ENCODE measurements around the gene DGUOK. TPM values are rescaled to one million over a fixed set of nuclear protein-coding genes. Genes with fewer than 3 reads are reported as not detected.
A peak's percentile ranks its signal among the peaks of the same experiment; 100 is the strongest.

Gene DGUOK
- total and polyA plus RNA-seq, 2 donors (not counting 1 experiment from before 2014, with no cell fraction given), result 54.3 to 93.7 TPM

DNA sequence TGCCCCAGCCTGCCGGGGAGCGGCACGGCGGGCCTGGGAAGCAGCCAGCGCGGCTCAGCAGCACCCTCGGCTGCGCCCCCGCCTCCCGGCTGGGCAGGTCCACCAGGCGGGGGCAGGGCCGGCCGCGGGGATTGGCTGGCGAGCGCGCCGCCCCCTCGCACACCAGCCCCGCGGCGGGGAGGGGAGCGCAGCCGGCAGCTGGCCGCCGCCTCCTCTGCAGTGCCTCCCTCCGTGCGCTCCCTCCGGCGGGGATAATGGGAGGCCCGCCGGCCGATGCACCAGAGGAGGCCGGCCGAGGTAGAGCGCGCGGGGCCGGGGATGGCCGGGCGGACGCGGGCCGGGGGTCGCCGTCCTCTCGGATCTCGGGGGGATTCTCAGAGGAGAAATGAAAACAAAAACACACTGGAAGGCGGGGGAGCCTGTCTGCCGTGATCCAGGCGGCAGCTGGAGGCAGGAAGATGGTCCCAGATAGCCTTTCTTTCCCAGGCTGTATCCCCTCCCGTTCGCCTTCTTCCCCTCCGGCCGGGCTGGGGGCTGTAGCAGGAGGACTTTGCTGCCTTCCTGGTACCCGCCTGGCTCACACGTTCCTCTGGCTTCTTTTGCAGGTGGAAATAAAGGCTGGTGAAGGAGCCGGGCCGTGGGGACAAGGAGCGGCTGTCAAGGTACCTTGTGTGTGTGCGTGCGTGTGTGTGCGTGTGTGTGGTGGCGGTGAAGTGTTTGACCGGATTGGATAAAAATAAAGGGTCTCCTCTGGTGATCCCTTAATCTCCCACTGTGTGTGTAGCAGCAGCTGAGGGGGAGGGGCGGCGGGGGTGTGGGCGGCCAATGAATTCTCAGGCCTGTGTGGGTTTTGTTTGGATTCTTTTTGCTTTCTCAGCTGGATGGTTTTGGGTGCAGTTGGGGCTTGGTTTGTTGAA is 76.1 kb downstream of the DGUOK start:
- Histone ChIP-seq H3K4me1 (ENCODE audit: control insufficient read depth, extremely low read depth, insufficient read depth, low read length) (peaks cover 39% of the 10 kb centered on the region), H3K27me3 (ENCODE audit: control insufficient read depth, insufficient read depth, low read length) (no peaks in the 10 kb centered on the region), H3K4me3 (replicated peaks in 1 of 4; ENCODE audit: control extremely low read depth in 1 of 4, insufficient read depth in 1 of 4, low read depth in 3 of 4, low read length in 4 of 4) (peak overlapping the region; percentile 57 to 75 (median 60)), H3K79me2 (ENCODE audit: control insufficient read depth, insufficient read depth, low read length) (peaks cover 8% of the 10 kb centered on the region), H2AFZ (ENCODE audit: low read length) (no peak overlapping the region), H3K9ac (ENCODE audit: insufficient read depth, low read length) (peak overlapping the region; percentile 57), H3K27ac (ENCODE audit: insufficient read depth, low read length) (peak overlapping the region; percentile 40), H3K9me3 (ENCODE audit: control insufficient read depth, insufficient read depth, low read depth, low read length) (no peaks in the 10 kb centered on the region), H3K4me2 (ENCODE audit: extremely low read depth, insufficient read depth, low read length) (peak overlapping the region; percentile 85), H4K20me1 (ENCODE audit: control insufficient read depth, extremely low read depth, insufficient read depth, low read length) (no peaks in the 10 kb centered on the region), H3K36me3 (ENCODE audit: control insufficient read depth, insufficient read depth, low read length) (no peaks in the 10 kb centered on the region)
- peak; percentile 77 to 84 for DNase-seq (ENCODE audit: low read depth in 2 of 2)
- TF ChIP-seq CTCF (conservative IDR thresholded peaks at IDR 0.05 in 1 of 2, IDR thresholded peaks at IDR 0.05 in 1 of 2; ENCODE audit: low read depth in 1 of 2, low read length in 2 of 2) (no peak), EZH2 (IDR thresholded peaks at IDR 0.05; ENCODE audit: low read length, missing control alignments) (no peak)

DNA sequence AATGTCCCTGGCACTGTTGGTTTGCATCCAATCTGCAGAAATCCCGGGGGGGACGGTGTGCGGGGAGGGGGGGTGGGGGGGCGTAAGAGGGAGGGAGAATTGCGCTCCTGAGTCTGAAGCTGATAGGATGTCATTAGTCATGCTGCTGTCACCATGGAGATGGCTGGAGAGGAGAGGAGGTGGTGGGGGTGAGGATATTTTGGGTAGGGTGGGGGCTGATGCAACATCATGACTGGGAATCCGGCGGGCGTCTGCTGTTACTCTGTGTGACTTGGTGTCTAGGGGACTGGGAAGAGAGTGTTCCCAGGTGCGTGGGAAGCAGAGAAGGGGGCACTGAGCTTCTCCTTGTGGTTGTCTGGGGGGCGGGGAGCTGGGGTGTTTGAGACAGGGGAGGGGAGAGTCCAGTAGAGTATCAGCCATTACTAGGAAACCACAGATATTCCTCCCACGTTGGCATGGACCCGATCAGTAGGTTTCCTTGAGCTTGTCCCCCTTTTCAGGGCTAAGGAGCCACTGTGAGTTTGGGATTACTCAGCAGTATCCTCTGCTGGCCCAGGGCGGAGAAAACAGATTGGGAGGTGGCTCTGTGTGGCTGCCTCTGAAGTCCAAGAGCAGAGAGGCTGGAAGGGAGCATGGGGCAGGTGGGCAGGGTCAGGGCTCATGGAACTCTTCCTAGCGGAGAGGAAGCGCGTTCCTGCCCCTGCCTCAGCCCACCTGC is 77.0 kb downstream of the DGUOK start:
- Histone ChIP-seq H3K9ac (ENCODE audit: insufficient read depth, low read length) (peak overlapping the region; percentile 17), H4K20me1 (ENCODE audit: control insufficient read depth, extremely low read depth, insufficient read depth, low read length) (no peaks in the 10 kb centered on the region)

More for the DNA sequence above, 77.0 kb downstream of the DGUOK start:
- H3K36me3 ChIP-seq (ENCODE audit: control insufficient read depth, insufficient read depth, low read length), result no peaks in the 10 kb centered on the region
- peak overlapping the region; percentile 75 for H3K4me2 ChIP-seq (ENCODE audit: extremely low read depth, insufficient read depth, low read length)
- no peaks in the 10 kb centered on the region for H3K27me3 ChIP-seq (ENCODE audit: control insufficient read depth, insufficient read depth, low read length)
- H2AFZ ChIP-seq (ENCODE audit: low read length), result no peak overlapping the region
- H3K9me3 ChIP-seq (ENCODE audit: control insufficient read depth, insufficient read depth, low read depth, low read length), result no peaks in the 10 kb centered on the region
- peaks cover 39% of the 10 kb centered on the region for H3K4me1 ChIP-seq (ENCODE audit: control insufficient read depth, extremely low read depth, insufficient read depth, low read length)
- peak in 1 of 2 donors; percentile 12 for TF ChIP-seq CTCF (conservative IDR thresholded peaks at IDR 0.05 in 1 of 2, IDR thresholded peaks at IDR 0.05 in 1 of 2; ENCODE audit: low read depth in 1 of 2, low read length in 2 of 2)
- no peak for TF ChIP-seq EZH2 (IDR thresholded peaks at IDR 0.05; ENCODE audit: low read length, missing control alignments)
- DNase-seq (ENCODE audit: low read depth in 2 of 2), result peak; percentile 67 to 81
- peaks cover 9% of the 10 kb centered on the region for H3K79me2 ChIP-seq (ENCODE audit: control insufficient read depth, insufficient read depth, low read length)
- peak overlapping the region; percentile 55 for H3K27ac ChIP-seq (ENCODE audit: insufficient read depth, low read length)
- H3K4me3 ChIP-seq (replicated peaks in 1 of 4; ENCODE audit: control extremely low read depth in 1 of 4, insufficient read depth in 1 of 4, low read depth in 3 of 4, low read length in 4 of 4), result peak overlapping the region; percentile 21 to 75 (median 60)

Measured in fibroblast of lung (primary cell).